WTC11 (cell line): ENCODE measurements around the gene ADAMTS9.

Experiments used
- NFATC4 ChIP-seq: fragments of 250-450 bp; sonication (Bioruptor Pico); IDR thresholded peaks from 2 replicates; pipeline ENCODE4 v1.9.0; 2021; ENCODE audit warnings: mild to moderate bottlenecking
- TCF7 ChIP-seq: sonication (generic); formaldehyde crosslinking; IDR thresholded peaks from 2 replicates; pipeline ENCODE4 v1.8.0; 2022; ENCODE audit warnings: mild to moderate bottlenecking, low read depth, missing genetic modification reagents, moderate library complexity
- ZNF138 ChIP-seq: sonication (generic); formaldehyde crosslinking; conservative IDR thresholded peaks from 2 replicates; pipeline ENCODE4 v1.8.1; 2022; ENCODE audit warnings: mild to moderate bottlenecking, moderate library complexity, missing genetic modification reagents
- TF ChIP-seq, protein P1 (sequence below): sonication (generic); formaldehyde crosslinking; IDR thresholded peaks from 2 replicates; pipeline ENCODE4 v1.8.1; 2023; ENCODE audit warnings: mild to moderate bottlenecking, missing genetic modification reagents, moderate library complexity
- TF ChIP-seq, protein P2 (sequence below): fragments of 200-600 bp; IDR thresholded peaks from 2 replicates; pipeline ENCODE4 v1.8.0; 2022; ENCODE audit warnings: antibody characterized with exemption
- TF ChIP-seq, protein P3 (sequence below): sonication (generic); formaldehyde crosslinking; conservative IDR thresholded peaks from 2 replicates; pipeline ENCODE4 v1.8.1; 2022; ENCODE audit warnings: mild to moderate bottlenecking, missing genetic modification reagents
- TF ChIP-seq, protein P4 (sequence below): sonication (generic); formaldehyde crosslinking; IDR thresholded peaks from 2 replicates; pipeline ENCODE4 v1.8.1; 2022; ENCODE audit warnings: low read depth, missing genetic modification reagents, borderline replicate concordance
- TF ChIP-seq, protein P5 (sequence below): sonication (generic); formaldehyde crosslinking; IDR thresholded peaks from 2 replicates; pipeline ENCODE4 v1.8.0; 2022; ENCODE audit warnings: mild to moderate bottlenecking, missing genetic modification reagents
- TF ChIP-seq, protein P6 (sequence below): fragments of 250-450 bp; sonication (Bioruptor Pico); IDR thresholded peaks from 2 replicates; pipeline ENCODE4 v1.9.0; 2021; ENCODE audit warnings: mild to moderate bottlenecking

DNA sequence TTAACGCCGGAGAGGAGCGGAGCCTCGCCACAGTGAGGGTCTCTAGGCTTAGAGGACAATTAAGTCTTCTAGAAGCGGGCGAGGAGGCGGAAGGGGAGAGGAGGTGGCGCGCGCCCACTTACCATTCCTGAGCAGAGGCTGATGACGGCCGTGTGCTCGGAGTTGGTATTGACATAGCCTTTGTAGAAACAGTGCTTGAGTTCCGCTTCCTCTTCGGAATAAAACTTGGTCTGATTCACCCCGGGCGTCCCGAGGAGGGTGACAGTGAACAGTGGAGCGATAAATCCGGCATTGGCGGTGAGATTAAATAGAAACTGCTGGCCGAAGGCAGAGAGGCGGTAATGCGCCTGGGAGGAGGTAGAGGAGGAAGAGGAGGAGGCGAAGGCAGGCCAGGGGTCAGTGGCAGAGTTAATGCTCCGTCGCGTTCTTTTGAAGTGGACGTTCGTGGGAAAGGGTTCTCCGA is 1.3 kb downstream of the ADAMTS9 start:
- TF ChIP-seq, protein P1, sequence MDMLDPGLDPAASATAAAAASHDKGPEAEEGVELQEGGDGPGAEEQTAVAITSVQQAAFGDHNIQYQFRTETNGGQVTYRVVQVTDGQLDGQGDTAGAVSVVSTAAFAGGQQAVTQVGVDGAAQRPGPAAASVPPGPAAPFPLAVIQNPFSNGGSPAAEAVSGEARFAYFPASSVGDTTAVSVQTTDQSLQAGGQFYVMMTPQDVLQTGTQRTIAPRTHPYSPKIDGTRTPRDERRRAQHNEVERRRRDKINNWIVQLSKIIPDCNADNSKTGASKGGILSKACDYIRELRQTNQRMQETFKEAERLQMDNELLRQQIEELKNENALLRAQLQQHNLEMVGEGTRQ (CRISPR knock-in tag), result no peak
- TF ChIP-seq NFATC4 (CRISPR knock-in tag) (no peak), ZNF138 (CRISPR knock-in tag) (no peak), TCF7 (CRISPR knock-in tag) (no peak)
- TF ChIP-seq, protein P2, sequence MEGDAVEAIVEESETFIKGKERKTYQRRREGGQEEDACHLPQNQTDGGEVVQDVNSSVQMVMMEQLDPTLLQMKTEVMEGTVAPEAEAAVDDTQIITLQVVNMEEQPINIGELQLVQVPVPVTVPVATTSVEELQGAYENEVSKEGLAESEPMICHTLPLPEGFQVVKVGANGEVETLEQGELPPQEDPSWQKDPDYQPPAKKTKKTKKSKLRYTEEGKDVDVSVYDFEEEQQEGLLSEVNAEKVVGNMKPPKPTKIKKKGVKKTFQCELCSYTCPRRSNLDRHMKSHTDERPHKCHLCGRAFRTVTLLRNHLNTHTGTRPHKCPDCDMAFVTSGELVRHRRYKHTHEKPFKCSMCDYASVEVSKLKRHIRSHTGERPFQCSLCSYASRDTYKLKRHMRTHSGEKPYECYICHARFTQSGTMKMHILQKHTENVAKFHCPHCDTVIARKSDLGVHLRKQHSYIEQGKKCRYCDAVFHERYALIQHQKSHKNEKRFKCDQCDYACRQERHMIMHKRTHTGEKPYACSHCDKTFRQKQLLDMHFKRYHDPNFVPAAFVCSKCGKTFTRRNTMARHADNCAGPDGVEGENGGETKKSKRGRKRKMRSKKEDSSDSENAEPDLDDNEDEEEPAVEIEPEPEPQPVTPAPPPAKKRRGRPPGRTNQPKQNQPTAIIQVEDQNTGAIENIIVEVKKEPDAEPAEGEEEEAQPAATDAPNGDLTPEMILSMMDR, result no peak
- TF ChIP-seq, protein P3, sequence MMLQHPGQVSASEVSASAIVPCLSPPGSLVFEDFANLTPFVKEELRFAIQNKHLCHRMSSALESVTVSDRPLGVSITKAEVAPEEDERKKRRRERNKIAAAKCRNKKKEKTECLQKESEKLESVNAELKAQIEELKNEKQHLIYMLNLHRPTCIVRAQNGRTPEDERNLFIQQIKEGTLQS (CRISPR knock-in tag), result no peak
- TF ChIP-seq, protein P4, sequence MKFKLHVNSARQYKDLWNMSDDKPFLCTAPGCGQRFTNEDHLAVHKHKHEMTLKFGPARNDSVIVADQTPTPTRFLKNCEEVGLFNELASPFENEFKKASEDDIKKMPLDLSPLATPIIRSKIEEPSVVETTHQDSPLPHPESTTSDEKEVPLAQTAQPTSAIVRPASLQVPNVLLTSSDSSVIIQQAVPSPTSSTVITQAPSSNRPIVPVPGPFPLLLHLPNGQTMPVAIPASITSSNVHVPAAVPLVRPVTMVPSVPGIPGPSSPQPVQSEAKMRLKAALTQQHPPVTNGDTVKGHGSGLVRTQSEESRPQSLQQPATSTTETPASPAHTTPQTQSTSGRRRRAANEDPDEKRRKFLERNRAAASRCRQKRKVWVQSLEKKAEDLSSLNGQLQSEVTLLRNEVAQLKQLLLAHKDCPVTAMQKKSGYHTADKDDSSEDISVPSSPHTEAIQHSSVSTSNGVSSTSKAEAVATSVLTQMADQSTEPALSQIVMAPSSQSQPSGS (CRISPR knock-in tag), result no peak
- TF ChIP-seq, protein P5, sequence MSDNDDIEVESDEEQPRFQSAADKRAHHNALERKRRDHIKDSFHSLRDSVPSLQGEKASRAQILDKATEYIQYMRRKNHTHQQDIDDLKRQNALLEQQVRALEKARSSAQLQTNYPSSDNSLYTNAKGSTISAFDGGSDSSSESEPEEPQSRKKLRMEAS (CRISPR knock-in tag), result no peak
- TF ChIP-seq, protein P6, sequence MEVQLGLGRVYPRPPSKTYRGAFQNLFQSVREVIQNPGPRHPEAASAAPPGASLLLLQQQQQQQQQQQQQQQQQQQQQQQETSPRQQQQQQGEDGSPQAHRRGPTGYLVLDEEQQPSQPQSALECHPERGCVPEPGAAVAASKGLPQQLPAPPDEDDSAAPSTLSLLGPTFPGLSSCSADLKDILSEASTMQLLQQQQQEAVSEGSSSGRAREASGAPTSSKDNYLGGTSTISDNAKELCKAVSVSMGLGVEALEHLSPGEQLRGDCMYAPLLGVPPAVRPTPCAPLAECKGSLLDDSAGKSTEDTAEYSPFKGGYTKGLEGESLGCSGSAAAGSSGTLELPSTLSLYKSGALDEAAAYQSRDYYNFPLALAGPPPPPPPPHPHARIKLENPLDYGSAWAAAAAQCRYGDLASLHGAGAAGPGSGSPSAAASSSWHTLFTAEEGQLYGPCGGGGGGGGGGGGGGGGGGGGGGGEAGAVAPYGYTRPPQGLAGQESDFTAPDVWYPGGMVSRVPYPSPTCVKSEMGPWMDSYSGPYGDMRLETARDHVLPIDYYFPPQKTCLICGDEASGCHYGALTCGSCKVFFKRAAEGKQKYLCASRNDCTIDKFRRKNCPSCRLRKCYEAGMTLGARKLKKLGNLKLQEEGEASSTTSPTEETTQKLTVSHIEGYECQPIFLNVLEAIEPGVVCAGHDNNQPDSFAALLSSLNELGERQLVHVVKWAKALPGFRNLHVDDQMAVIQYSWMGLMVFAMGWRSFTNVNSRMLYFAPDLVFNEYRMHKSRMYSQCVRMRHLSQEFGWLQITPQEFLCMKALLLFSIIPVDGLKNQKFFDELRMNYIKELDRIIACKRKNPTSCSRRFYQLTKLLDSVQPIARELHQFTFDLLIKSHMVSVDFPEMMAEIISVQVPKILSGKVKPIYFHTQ (CRISPR knock-in tag), result no peak
